ENCODE measurements around the gene NCKAP5. TPM values are rescaled to one million over a fixed set of nuclear protein-coding genes. Genes with fewer than 3 reads are reported as not detected.

Gene NCKAP5
- total RNA-seq, 2 donors from 2014 or later: 2.0 to 7.1 TPM

DNA sequence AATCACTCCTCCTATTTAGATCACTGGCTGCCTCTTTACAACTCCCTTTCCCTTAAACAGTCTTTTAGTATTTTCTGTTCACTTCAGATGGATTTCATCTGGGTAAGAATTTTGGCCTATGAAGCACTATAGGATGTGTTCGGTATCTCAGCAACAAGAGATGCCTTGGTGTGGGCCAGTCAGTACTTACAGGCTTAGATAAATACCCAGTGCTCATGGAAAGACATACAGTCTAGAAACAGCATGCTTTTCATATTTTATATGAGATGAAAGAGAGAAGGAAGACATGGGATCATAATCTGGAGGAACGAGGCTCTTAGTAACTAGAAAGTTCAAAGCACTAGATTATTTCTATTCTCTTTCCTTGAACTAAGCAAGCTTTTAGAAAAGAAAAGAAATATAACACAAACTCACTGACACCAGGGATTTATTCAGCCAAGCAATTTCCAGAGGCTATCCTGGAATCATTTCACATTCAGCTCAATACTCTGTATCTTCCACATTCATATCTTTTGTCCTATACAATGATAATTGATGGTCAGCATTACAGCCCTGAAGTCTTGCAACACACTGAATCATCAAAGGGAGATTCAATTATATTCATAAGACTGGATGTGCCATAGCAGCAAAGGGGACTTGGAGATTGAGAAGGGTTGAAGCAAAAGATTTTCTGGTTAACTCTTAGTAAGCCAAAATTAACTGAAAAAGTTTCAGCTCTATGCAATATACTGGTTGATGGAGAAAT is 489.4 kb downstream of the NCKAP5 start:
- WGBS: 81% methylated on average over 2 of the region's 2 CpGs
- DNase-seq (ENCODE audit: low spot score): no peak

DNA sequence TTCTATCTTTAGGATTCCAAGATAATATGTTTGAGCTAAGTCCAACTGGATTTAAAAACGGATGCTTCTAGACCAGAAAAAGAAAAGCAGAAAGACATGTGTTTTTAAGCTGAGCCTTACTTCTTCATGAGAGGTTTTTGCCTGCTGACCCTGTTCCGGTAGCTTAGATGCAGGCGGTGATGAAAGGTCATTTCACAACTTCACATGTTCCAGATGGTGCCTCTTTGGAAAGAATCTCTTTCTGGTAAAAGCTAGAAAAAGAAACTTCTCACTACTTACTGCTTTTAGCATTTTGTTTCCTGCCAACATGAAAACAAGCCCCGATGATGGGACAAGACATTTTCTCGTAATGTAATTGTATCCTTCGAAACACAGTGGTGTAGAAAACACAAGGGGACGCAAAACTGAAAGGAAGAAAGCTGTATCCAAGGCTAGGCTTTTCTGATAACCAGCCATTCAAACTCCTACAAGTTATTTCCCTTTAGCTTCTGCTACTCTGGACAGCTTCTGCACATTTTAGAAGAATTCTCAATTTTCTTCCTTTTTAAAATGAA is 490.9 kb downstream of the NCKAP5 start:
- intact Hi-C loops (cut with DNase I): no loop called here
- Histone ChIP-seq H3K4me3 (no peak overlapping the region), H3K4me1 (replicated peaks) (no peaks in the 10 kb centered on the region), H3K36me3 (no peaks in the 10 kb centered on the region), H3K9me3 (no peaks in the 10 kb centered on the region), H3K27me3 (replicated peaks; ENCODE audit: insufficient read depth) (no peaks in the 10 kb centered on the region), H3K27ac (no peak overlapping the region)
- WGBS: 59% methylated on average over 7 of the region's 7 CpGs
- TF ChIP-seq, protein P1, sequence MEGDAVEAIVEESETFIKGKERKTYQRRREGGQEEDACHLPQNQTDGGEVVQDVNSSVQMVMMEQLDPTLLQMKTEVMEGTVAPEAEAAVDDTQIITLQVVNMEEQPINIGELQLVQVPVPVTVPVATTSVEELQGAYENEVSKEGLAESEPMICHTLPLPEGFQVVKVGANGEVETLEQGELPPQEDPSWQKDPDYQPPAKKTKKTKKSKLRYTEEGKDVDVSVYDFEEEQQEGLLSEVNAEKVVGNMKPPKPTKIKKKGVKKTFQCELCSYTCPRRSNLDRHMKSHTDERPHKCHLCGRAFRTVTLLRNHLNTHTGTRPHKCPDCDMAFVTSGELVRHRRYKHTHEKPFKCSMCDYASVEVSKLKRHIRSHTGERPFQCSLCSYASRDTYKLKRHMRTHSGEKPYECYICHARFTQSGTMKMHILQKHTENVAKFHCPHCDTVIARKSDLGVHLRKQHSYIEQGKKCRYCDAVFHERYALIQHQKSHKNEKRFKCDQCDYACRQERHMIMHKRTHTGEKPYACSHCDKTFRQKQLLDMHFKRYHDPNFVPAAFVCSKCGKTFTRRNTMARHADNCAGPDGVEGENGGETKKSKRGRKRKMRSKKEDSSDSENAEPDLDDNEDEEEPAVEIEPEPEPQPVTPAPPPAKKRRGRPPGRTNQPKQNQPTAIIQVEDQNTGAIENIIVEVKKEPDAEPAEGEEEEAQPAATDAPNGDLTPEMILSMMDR (IDR thresholded peaks at IDR 0.05): no peak
- TF ChIP-seq POLR2AphosphoS5 (IDR thresholded peaks at IDR 0.05): no peak
- TF ChIP-seq POLR2A (IDR thresholded peaks at IDR 0.05): no peak
- no peak for DNase-seq (ENCODE audit: low spot score)

More for the DNA sequence above, 489.4 kb downstream of the NCKAP5 start:
- intact Hi-C loops (cut with DNase I): no loop called here
- no peak overlapping the region for H3K4me3 ChIP-seq
- H3K4me1 ChIP-seq (replicated peaks): no peaks in the 10 kb centered on the region
- no peak for TF ChIP-seq POLR2A (IDR thresholded peaks at IDR 0.05)
- TF ChIP-seq, protein P1 (IDR thresholded peaks at IDR 0.05): no peak
- TF ChIP-seq POLR2AphosphoS5 (IDR thresholded peaks at IDR 0.05): no peak
- H3K36me3 ChIP-seq: no peaks in the 10 kb centered on the region
- no peaks in the 10 kb centered on the region for H3K9me3 ChIP-seq
- H3K27me3 ChIP-seq (replicated peaks; ENCODE audit: insufficient read depth): no peaks in the 10 kb centered on the region
- no peak overlapping the region for H3K27ac ChIP-seq

DNA sequence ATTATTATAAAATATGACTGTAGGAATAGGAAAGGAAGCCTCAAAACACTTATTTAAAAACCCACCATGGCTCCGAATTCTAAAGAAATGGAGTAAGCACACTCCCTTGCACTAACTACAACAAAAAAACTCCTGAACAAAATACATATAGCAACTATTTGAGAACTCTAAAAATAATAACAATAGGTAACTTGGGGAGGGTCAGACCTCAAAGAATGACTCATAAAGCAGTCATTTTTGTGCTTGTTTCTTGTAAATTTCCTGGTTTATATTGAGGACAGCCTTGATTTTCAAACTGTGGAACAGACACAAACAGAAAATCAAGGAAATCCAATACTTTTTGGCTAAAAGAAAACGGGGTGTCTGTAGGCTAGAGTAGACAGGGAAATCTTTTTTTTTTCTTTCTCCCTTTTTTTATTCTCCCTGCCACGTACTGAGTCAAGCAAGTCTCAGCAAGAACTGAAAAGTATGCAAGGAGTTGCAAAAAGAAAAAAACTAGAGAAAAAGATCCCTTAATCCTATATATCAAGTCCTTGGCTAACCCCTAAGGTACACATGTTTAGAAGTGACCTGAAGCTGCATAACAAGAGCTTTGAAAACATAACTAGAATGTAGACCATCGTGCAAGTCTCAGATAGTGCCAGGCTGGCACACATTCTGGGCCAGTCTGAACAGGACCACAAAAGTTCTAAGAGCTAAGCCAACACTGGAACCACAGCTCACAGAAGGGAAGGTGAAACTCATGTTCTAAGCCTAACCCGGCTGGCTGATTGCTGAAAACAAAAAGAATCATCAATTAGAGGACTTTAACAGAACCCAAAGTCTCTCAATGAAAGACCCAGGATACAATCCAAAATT is 495.2 kb downstream of the NCKAP5 start:
- WGBS: 54% methylated on average over 5 of the region's 5 CpGs
- Histone ChIP-seq H3K4me3 (no peak overlapping the region), H3K9me3 (no peaks in the 10 kb centered on the region), H3K27me3 (replicated peaks; ENCODE audit: insufficient read depth) (no peaks in the 10 kb centered on the region), H3K4me1 (replicated peaks) (no peaks in the 10 kb centered on the region), H3K36me3 (no peaks in the 10 kb centered on the region), H3K27ac (no peak overlapping the region)
- intact Hi-C loops (cut with DNase I): no loop called here
- TF ChIP-seq POLR2AphosphoS5 (IDR thresholded peaks at IDR 0.05): no peak
- no peak for TF ChIP-seq POLR2A (IDR thresholded peaks at IDR 0.05)
- TF ChIP-seq, protein P1 (IDR thresholded peaks at IDR 0.05): no peak
- DNase-seq (ENCODE audit: low spot score): peak; percentile 4

DNA sequence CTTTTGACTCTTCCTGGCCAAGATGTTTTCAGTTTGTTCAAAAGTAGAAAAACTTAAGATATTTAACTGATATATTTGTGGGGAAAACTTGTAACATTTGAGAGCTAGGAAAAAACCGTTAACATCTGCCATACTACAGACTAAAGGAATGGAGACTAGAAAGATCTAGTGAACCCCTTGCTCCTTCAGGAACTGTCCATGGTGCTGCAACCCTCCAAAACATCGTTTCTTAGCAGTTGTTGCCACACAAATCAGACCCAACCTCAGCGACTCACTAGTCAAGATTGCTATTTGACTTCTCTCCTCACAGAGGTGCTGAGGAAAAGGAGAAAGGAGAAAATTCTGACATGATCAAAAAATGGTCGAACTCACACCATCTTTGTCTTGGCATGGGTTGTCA is 504.5 kb downstream of the NCKAP5 start:
- TF ChIP-seq POLR2A (IDR thresholded peaks at IDR 0.05) (no peak), POLR2AphosphoS5 (IDR thresholded peaks at IDR 0.05) (no peak)
- TF ChIP-seq, protein P1 (IDR thresholded peaks at IDR 0.05): no peak
- 6% methylated on average over 4 of the region's 4 CpGs for WGBS
- no peak for DNase-seq (ENCODE audit: low spot score)
- intact Hi-C loops (cut with DNase I): no loop called here
- H3K9me3 ChIP-seq: no peaks in the 10 kb centered on the region
- no peaks in the 10 kb centered on the region for H3K27me3 ChIP-seq (replicated peaks; ENCODE audit: insufficient read depth)
- H3K36me3 ChIP-seq: no peaks in the 10 kb centered on the region
- no peak overlapping the region for H3K4me3 ChIP-seq
- H3K27ac ChIP-seq: no peak overlapping the region
- no peaks in the 10 kb centered on the region for H3K4me1 ChIP-seq (replicated peaks)

Measured in prostate gland (tissue), 2 donors.